Activated T-cell treated with anti-CD3 and anti-CD28 coated beads, Interleukin-2, amount 50 U/mL, for 72 hours (primary cell): ENCODE results near the gene CADM2. TPM values are rescaled to one million over a fixed set of nuclear protein-coding genes. Genes with fewer than 3 reads are reported as not detected.
"Not testable (repeated sequence)": the region's sequence is repeated elsewhere in the genome, so short reads cannot be mapped to it uniquely, and the experiment has no call there.

Experiments
- ATAC-seq, 2 donors: fragments of 150-1000 bp; cut with Tn5 transposase; replicated peaks in 1 of 2; 2 replicates each; pipeline ENCODE4 v1.10.0; 2021; ENCODE audit warnings: moderate library complexity in 2 of 2, mild to moderate bottlenecking in 1 of 2
- DNase-seq, 2 donors: peaks; one replicate each; pipeline ENCODE4 v3.0.0; 2021 to 2022; ENCODE audit warnings: mixed read lengths in 1 of 2
- H3K27ac Mint-ChIP-seq: one replicate; pipeline ENCODE4 v1.8.0; 2022; ENCODE audit warnings: mild to moderate bottlenecking, moderate library complexity, mixed read lengths
- H3K27me3 Mint-ChIP-seq: one replicate; pipeline ENCODE4 v1.8.0; 2022; ENCODE audit warnings: low read depth, mixed read lengths
- H3K36me3 Mint-ChIP-seq, 2 donors: one replicate each; pipeline ENCODE4 v1.8.0; 2022; ENCODE audit warnings: mixed read lengths in 2 of 2, mild to moderate bottlenecking in 1 of 2; ENCODE audit not compliant: insufficient read depth in 2 of 2
- H3K4me1 Mint-ChIP-seq: one replicate; pipeline ENCODE4 v1.8.0; 2022; ENCODE audit warnings: low read depth, mixed read lengths
- H3K4me3 Mint-ChIP-seq, 2 donors: one replicate each; pipeline ENCODE4 v1.8.0; 2022; ENCODE audit warnings: mild to moderate bottlenecking in 2 of 2, mixed read lengths in 2 of 2, moderate library complexity in 2 of 2
- H3K9me3 Mint-ChIP-seq, 2 donors: one replicate each; pipeline ENCODE4 v1.8.0; 2022; ENCODE audit warnings: mixed read lengths in 2 of 2
- total RNA-seq, 2 donors: library from RNA; stranded (reverse); gene quantifications; one replicate each; pipeline ENCODE4 v1.2.3, GENCODE V29; 2022

CADM2 gene
- total RNA-seq, 2 donors from 2014 or later = not detected

GRCh38 chr3:85051786-85052185, 93.0 kb downstream of the CADM2 start:
- H3K4me3 Mint-ChIP-seq = no peak overlapping the region
- H3K36me3 Mint-ChIP-seq = no peaks in the 10 kb centered on the region
- H3K9me3 Mint-ChIP-seq = peaks cover 3 to 18% of the 10 kb centered on the region in 2 donors
- ATAC-seq (no peak), DNase-seq (no peak)
- H3K27ac Mint-ChIP-seq = no peak overlapping the region
- no peaks in the 10 kb centered on the region for H3K4me1 Mint-ChIP-seq
- H3K27me3 Mint-ChIP-seq = no peaks in the 10 kb centered on the region

GRCh38 chr3:85053626-85054025, 94.8 kb downstream of the CADM2 start:
- DNase-seq (no peak), ATAC-seq (no peak)
- no peak overlapping the region for H3K4me3 Mint-ChIP-seq
- peaks cover 0 to 10% of the 10 kb centered on the region in 2 donors for H3K9me3 Mint-ChIP-seq
- no peaks in the 10 kb centered on the region for H3K4me1 Mint-ChIP-seq
- no peaks in the 10 kb centered on the region for H3K27me3 Mint-ChIP-seq
- H3K27ac Mint-ChIP-seq = no peak overlapping the region
- no peaks in the 10 kb centered on the region for H3K36me3 Mint-ChIP-seq

GRCh38 chr3:85054579-85054978, 95.8 kb downstream of the CADM2 start:
- Mint-ChIP-seq H3K4me3 (no peak overlapping the region), H3K4me1 (no peaks in the 10 kb centered on the region), H3K27ac (no peak overlapping the region), H3K36me3 (no peaks in the 10 kb centered on the region), H3K27me3 (no peaks in the 10 kb centered on the region), H3K9me3 (peaks cover 0 to 6% of the 10 kb centered on the region in 2 donors)
- ATAC-seq (no peak), DNase-seq (no peak)

- no peaks in the 10 kb centered on the region for H3K27me3 Mint-ChIP-seq
- ATAC-seq (no peak), DNase-seq (no peak)
- no peak overlapping the region for H3K27ac Mint-ChIP-seq
- H3K36me3 Mint-ChIP-seq = no peaks in the 10 kb centered on the region
- peaks cover 5% of the 10 kb centered on the region in 2 donors for H3K9me3 Mint-ChIP-seq
- H3K4me1 Mint-ChIP-seq = no peaks in the 10 kb centered on the region
- H3K4me3 Mint-ChIP-seq = no peak overlapping the region
Observed at GRCh38 chr3:85068911-85069310, 110.1 kb downstream of the CADM2 start.

GRCh38 chr3:85074003-85074402, 115.2 kb downstream of the CADM2 start:
- DNase-seq (no peak), ATAC-seq (no peak)
- Mint-ChIP-seq H3K36me3 (no peaks in the 10 kb centered on the region), H3K27me3 (no peaks in the 10 kb centered on the region), H3K27ac (no peak overlapping the region), H3K4me3 (no peak overlapping the region), H3K4me1 (no peaks in the 10 kb centered on the region), H3K9me3 (peaks cover 0 to 5% of the 10 kb centered on the region in 2 donors)

- Mint-ChIP-seq H3K27me3 (no peaks in the 10 kb centered on the region), H3K9me3 (peaks cover 0 to 5% of the 10 kb centered on the region in 2 donors), H3K36me3 (no peaks in the 10 kb centered on the region), H3K4me3 (no peak overlapping the region), H3K4me1 (no peaks in the 10 kb centered on the region), H3K27ac (no peak overlapping the region)
- no peak for ATAC-seq
- no peak for DNase-seq
Observed at GRCh38 chr3:85075663-85076062, 116.9 kb downstream of the CADM2 start.

- H3K4me1 Mint-ChIP-seq = no peaks in the 10 kb centered on the region
- H3K4me3 Mint-ChIP-seq = no peak overlapping the region
- ATAC-seq (no peak), DNase-seq (no peak)
- H3K36me3 Mint-ChIP-seq = no peaks in the 10 kb centered on the region
- no peak overlapping the region for H3K27ac Mint-ChIP-seq
- H3K9me3 Mint-ChIP-seq = peaks cover 0 to 5% of the 10 kb centered on the region in 2 donors
- H3K27me3 Mint-ChIP-seq = no peaks in the 10 kb centered on the region
Observed at GRCh38 chr3:85077018-85077417, 118.2 kb downstream of the CADM2 start.

GRCh38 chr3:85081191-85081906, 122.6 kb downstream of the CADM2 start:
- H3K9me3 Mint-ChIP-seq = peaks cover 0 to 2% of the 10 kb centered on the region in 2 donors
- H3K36me3 Mint-ChIP-seq = no peaks in the 10 kb centered on the region
- DNase-seq (no peak), ATAC-seq (no peak)
- H3K27me3 Mint-ChIP-seq = no peaks in the 10 kb centered on the region
- H3K4me1 Mint-ChIP-seq = no peaks in the 10 kb centered on the region
- H3K27ac Mint-ChIP-seq = no peak overlapping the region
- no peak overlapping the region for H3K4me3 Mint-ChIP-seq

GRCh38 chr3:85090495-85090894, 131.7 kb downstream of the CADM2 start:
- no peaks in the 10 kb centered on the region for H3K4me1 Mint-ChIP-seq
- no peak for DNase-seq
- ATAC-seq = no peak
- H3K27me3 Mint-ChIP-seq = no peaks in the 10 kb centered on the region
- peaks cover 3 to 6% of the 10 kb centered on the region in 2 donors for H3K9me3 Mint-ChIP-seq
- H3K36me3 Mint-ChIP-seq = no peaks in the 10 kb centered on the region
- H3K4me3 Mint-ChIP-seq = no peak overlapping the region
- H3K27ac Mint-ChIP-seq = no peak overlapping the region

GRCh38 chr3:85100316-85100715, 141.5 kb downstream of the CADM2 start:
- Mint-ChIP-seq H3K4me1 (no peaks in the 10 kb centered on the region), H3K4me3 (no peak overlapping the region), H3K27ac (no peak overlapping the region), H3K27me3 (no peaks in the 10 kb centered on the region), H3K9me3 (peaks cover 0 to 7% of the 10 kb centered on the region in 2 donors), H3K36me3 (no peaks in the 10 kb centered on the region)
- DNase-seq = no peak
- ATAC-seq = no peak

- Mint-ChIP-seq H3K27me3 (no peaks in the 10 kb centered on the region), H3K36me3 (no peaks in the 10 kb centered on the region), H3K27ac (no peak overlapping the region), H3K4me3 (no peak overlapping the region), H3K9me3 (peaks cover 2 to 8% of the 10 kb centered on the region in 2 donors), H3K4me1 (no peaks in the 10 kb centered on the region)
- ATAC-seq (no peak), DNase-seq (no peak)
Observed at GRCh38 chr3:85102781-85103180, 144.0 kb downstream of the CADM2 start.

- ATAC-seq (no peak), DNase-seq (no peak)
- Mint-ChIP-seq H3K36me3 (no peaks in the 10 kb centered on the region), H3K4me3 (no peak overlapping the region), H3K9me3 (peaks cover 7 to 9% of the 10 kb centered on the region in 2 donors), H3K27me3 (no peaks in the 10 kb centered on the region), H3K27ac (no peak overlapping the region), H3K4me1 (no peaks in the 10 kb centered on the region)
Observed at GRCh38 chr3:85110393-85110792, 151.6 kb downstream of the CADM2 start.

- no peak for ATAC-seq
- Mint-ChIP-seq H3K4me3 (no peak overlapping the region), H3K27ac (no peak overlapping the region), H3K36me3 (peaks cover 0 to 1% of the 10 kb centered on the region in 2 donors), H3K9me3 (peaks cover 4 to 8% of the 10 kb centered on the region in 2 donors), H3K27me3 (no peaks in the 10 kb centered on the region), H3K4me1 (no peaks in the 10 kb centered on the region)
- DNase-seq = no peak
Observed at GRCh38 chr3:85120879-85121278, 162.1 kb downstream of the CADM2 start.

GRCh38 chr3:85132864-85133263, 174.1 kb downstream of the CADM2 start:
- not testable (repeated sequence) for H3K36me3 Mint-ChIP-seq, H3K27me3 Mint-ChIP-seq, ATAC-seq, H3K4me1 Mint-ChIP-seq, H3K9me3 Mint-ChIP-seq, H3K4me3 Mint-ChIP-seq, DNase-seq, H3K27ac Mint-ChIP-seq
